Stomach (tissue), 4 donors: ENCODE measurements around the gene COX4I1.

Source experiments
- CTCF ChIP-seq, 7 experiments: fragments of 450-650 bp in 4 of 7; fragments of 200-600 bp in 3 of 7; sonication (generic) in 3 of 7; IDR thresholded peaks; one replicate each; pipeline ENCODE4 v1.5.1; 2016 to 2019; ENCODE audit warnings: antibody characterized with exemption in 7 of 7, control low read depth in 2 of 7, mild to moderate bottlenecking in 1 of 7
- EP300 ChIP-seq: sonication (generic); formaldehyde crosslinking; IDR thresholded peaks from one replicate; pipeline ENCODE4 v1.6.1; 2017; ENCODE audit warnings: antibody characterized with exemption
- POLR2A ChIP-seq, 4 donors: fragments of 450-650 bp; IDR thresholded peaks; one replicate each; pipeline ENCODE4 v1.6.1; 2016; ENCODE audit warnings: antibody characterized with exemption in 4 of 4, control low read depth in 2 of 4, mild to moderate bottlenecking in 1 of 4, moderate library complexity in 1 of 4
- POLR2AphosphoS5 ChIP-seq, 3 donors: sonication (generic); formaldehyde crosslinking; IDR thresholded peaks; one replicate each; pipeline ENCODE4 v1.6.1; 2016; ENCODE audit warnings: antibody characterized with exemption in 3 of 3

GRCh38 chr16:85832570-85833218 is 33.2 kb downstream of the COX4I1 start:
- TF ChIP-seq EP300: no peak
- no peak for TF ChIP-seq CTCF (IDR thresholded peaks at IDR 0.05)
- no peak for TF ChIP-seq POLR2AphosphoS5 (IDR thresholded peaks at IDR 0.05)
- TF ChIP-seq POLR2A (IDR thresholded peaks at IDR 0.05): no peak
